ENCODE measurements around the gene KCNK2.

GRCh38 chr1:215064327-215064726 lies 18.2 kb upstream of the KCNK2 start:
- TF ChIP-seq REST (IDR thresholded peaks at IDR 0.05; ENCODE audit: insufficient read depth in 1 of 2, low read depth in 2 of 2, low read length in 2 of 2) (no peak), TAF1 (IDR thresholded peaks at IDR 0.05; ENCODE audit: borderline replicate concordance, insufficient read depth, low read length) (no peak)
